MM.1S (cell line): ENCODE measurements around the gene TBC1D19.

Experiments used
- EZH2 ChIP-seq: fragments of 300-600 bp; sonication (generic); optimal IDR thresholded peaks from 2 replicates; pipeline ENCODE3; 2017; ENCODE audit warnings: low read depth, mild to moderate bottlenecking, antibody characterized with exemption, low read length, mixed read lengths
- TF ChIP-seq, protein P1 (sequence below): fragments of 300-600 bp; sonication (generic); IDR thresholded peaks from 2 replicates; pipeline ENCODE4 v1.5.1; 2016; ENCODE audit warnings: antibody characterized with exemption, low read length, mixed read lengths

DNA sequence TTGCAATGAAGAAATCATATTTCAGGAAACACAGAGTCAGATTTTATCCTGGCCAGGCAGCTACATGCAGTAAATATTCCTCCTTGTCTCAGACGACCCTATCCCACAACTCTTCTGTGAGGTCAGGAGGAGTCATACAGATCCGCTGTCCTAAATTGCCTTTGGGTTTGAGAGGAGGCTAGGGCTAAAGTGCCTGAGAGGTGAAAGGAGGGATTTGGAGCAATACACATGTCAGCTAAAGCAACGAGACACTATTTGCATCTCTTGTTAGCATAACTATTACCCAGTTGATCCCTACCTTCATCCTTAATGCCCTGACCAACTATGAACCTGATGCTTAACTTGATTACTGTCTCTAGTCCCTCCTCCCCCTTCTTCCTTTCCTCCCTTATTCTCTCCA lies 98.6 kb downstream of the TBC1D19 start:
- no peak for TF ChIP-seq EZH2
- TF ChIP-seq, protein P1, sequence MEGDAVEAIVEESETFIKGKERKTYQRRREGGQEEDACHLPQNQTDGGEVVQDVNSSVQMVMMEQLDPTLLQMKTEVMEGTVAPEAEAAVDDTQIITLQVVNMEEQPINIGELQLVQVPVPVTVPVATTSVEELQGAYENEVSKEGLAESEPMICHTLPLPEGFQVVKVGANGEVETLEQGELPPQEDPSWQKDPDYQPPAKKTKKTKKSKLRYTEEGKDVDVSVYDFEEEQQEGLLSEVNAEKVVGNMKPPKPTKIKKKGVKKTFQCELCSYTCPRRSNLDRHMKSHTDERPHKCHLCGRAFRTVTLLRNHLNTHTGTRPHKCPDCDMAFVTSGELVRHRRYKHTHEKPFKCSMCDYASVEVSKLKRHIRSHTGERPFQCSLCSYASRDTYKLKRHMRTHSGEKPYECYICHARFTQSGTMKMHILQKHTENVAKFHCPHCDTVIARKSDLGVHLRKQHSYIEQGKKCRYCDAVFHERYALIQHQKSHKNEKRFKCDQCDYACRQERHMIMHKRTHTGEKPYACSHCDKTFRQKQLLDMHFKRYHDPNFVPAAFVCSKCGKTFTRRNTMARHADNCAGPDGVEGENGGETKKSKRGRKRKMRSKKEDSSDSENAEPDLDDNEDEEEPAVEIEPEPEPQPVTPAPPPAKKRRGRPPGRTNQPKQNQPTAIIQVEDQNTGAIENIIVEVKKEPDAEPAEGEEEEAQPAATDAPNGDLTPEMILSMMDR, result no peak
